ENCODE data around the gene COX6B1. TPM values are rescaled to one million over a fixed set of nuclear protein-coding genes. Genes with fewer than 3 reads are reported as not detected.

Gene COX6B1
- total and polyA plus RNA-seq, 11 donors = 944 to 4,659 (median 1,351) TPM

- DNase-seq (no peak), ATAC-seq (no peak)
- TF ChIP-seq CTCF (IDR thresholded peaks at IDR 0.05) (no peak), POLR2A (IDR thresholded peaks at IDR 0.05) (no peak)
- 63 to 70% (median 65%) methylated on average over 4 of the region's 4 CpGs for WGBS, 4 donors
- H3K4me3 ChIP-seq = no peak overlapping the region
- peaks cover 0 to 8% (median 0%) of the 10 kb centered on the region in 12 donors for H3K4me1 ChIP-seq
- peaks cover 3 to 36% (median 28%) of the 10 kb centered on the region in 9 donors for H3K27me3 ChIP-seq
- H3K27ac ChIP-seq = no peak overlapping the region
- H3K36me3 ChIP-seq = peaks cover 0 to 11% (median 0%) of the 10 kb centered on the region in 9 donors
- intact Hi-C loops (cut with DNase I) = no loop called here
- no peaks in the 10 kb centered on the region for H3K9me3 ChIP-seq
Observed at GRCh38 chr19:35669974-35670373, 21.9 kb downstream of the COX6B1 start.

GRCh38 chr19:35670686-35671085 is 22.6 kb downstream of the COX6B1 start:
- DNase-seq (no peak), ATAC-seq (no peak)
- peaks cover 0 to 4% (median 0%) of the 10 kb centered on the region in 9 donors for H3K36me3 ChIP-seq
- TF ChIP-seq CTCF (IDR thresholded peaks at IDR 0.05) (no peak), POLR2A (IDR thresholded peaks at IDR 0.05) (no peak)
- H3K27me3 ChIP-seq = peaks cover 5 to 43% (median 31%) of the 10 kb centered on the region in 9 donors
- H3K4me3 ChIP-seq = no peak overlapping the region
- H3K9me3 ChIP-seq = no peaks in the 10 kb centered on the region
- no peak overlapping the region for H3K27ac ChIP-seq
- peaks cover 0 to 8% (median 0%) of the 10 kb centered on the region in 12 donors for H3K4me1 ChIP-seq
- WGBS, 4 donors = 68 to 89% (median 80%) methylated on average over 1 of the region's 1 CpG
- intact Hi-C loops (cut with DNase I) = no loop called here

- no peaks in the 10 kb centered on the region for H3K9me3 ChIP-seq
- H3K27ac ChIP-seq = no peak overlapping the region
- H3K4me3 ChIP-seq = no peak overlapping the region
- TF ChIP-seq POLR2A (IDR thresholded peaks at IDR 0.05) (no peak), CTCF (IDR thresholded peaks at IDR 0.05) (no peak)
- intact Hi-C loops (cut with DNase I) = no loop called here
- DNase-seq = no peak
- peaks cover 0 to 8% (median 0%) of the 10 kb centered on the region in 12 donors for H3K4me1 ChIP-seq
- no peaks in the 10 kb centered on the region for H3K36me3 ChIP-seq
- ATAC-seq = no peak
- 43 to 52% (median 46%) methylated on average over 3 of the region's 3 CpGs for WGBS, 4 donors
- H3K27me3 ChIP-seq = peaks cover 5 to 54% (median 31%) of the 10 kb centered on the region in 9 donors
Observed at GRCh38 chr19:35671818-35672217, 23.7 kb downstream of the COX6B1 start.

GRCh38 chr19:35673121-35673804 is 25.1 kb downstream of the COX6B1 start:
- intact Hi-C loops (cut with DNase I) = no loop called here
- no peak for TF ChIP-seq POLR2A (IDR thresholded peaks at IDR 0.05)
- no peak for TF ChIP-seq CTCF (IDR thresholded peaks at IDR 0.05)

More at GRCh38 chr19:35673121-35673804, 25.1 kb downstream of the COX6B1 start:
- Histone ChIP-seq H3K36me3 (no peaks in the 10 kb centered on the region), H3K4me1 (peaks cover 0 to 8% (median 0%) of the 10 kb centered on the region in 12 donors), H3K4me3 (peak overlapping the region in 9 of 12 donors; percentile 23 to 52 (median 35)), H3K27me3 (peaks cover 5 to 62% (median 31%) of the 10 kb centered on the region in 9 donors), H3K27ac (no peak overlapping the region), H3K9me3 (no peaks in the 10 kb centered on the region)
- DNase-seq (peak in 1 of 5 donors; percentile 54), ATAC-seq (peak in 3 of 4 donors; percentile 53 to 78 (median 56))
- 7 to 11% (median 8%) methylated on average over 26 to 39 of the region's 39 CpGs for WGBS, 4 donors

Measured in heart left ventricle (tissue), 16 donors.